ENCODE data around the gene CCDC50.

GRCh38 chr3:191379446-191379845, 50.3 kb downstream of the CCDC50 start:
- TF ChIP-seq CTCF (IDR thresholded peaks at IDR 0.05; ENCODE audit: insufficient read depth, low read length, poor library complexity, severe bottlenecking) (no peak), EZH2phosphoT487 (conservative IDR thresholded peaks at IDR 0.05; ENCODE audit: low read length) (no peak)

Data from SU-DHL-6 (cell line).